GM12892 (cell line): ENCODE data around the gene PADI2.

Source experiments
- DNase-seq: peaks from one replicate; pipeline ENCODE4 v3.0.0; 2011; ENCODE audit not compliant: insufficient read length
- FAIRE-seq: peaks from 2 replicates; lab custom pipeline; 2011; peaks lifted over from hg19 to GRCh38; lab: Jason Lieb, UNC
- POLR2A ChIP-seq: IDR thresholded peaks from 2 replicates; pipeline ENCODE4 v1.6.1; 2011; ENCODE audit warnings: low read depth, low read length, control low read depth
- POLR2AphosphoS5 ChIP-seq: IDR thresholded peaks from 2 replicates; pipeline ENCODE4 v1.6.1; 2011; ENCODE audit warnings: low read depth, low read length, control low read depth
- TAF1 ChIP-seq: IDR thresholded peaks from 2 replicates; pipeline ENCODE4 v1.6.1; 2011; ENCODE audit warnings: low read depth, mild to moderate bottlenecking, control low read depth, low read length, borderline replicate concordance

PADI2 gene

DNA sequence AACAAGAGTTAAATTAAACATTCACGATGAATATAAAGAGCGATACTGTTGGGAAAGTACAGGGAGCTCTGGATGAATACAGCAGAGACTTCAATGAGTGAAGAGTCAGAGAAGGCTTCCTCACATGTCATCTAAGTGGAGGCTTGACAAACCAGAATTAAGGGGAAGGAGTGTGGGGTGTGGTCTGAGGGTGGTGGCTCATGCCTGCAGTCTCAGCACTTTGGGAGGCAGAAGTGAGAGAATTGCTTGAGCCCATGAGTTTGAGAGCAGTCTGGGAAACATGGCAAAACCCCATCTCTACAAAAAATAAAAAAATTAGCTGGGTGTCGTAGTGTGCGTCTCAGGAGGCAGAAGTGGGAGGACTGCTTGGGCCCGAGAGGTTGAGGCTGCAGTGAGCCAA, 74.1 kb downstream of the PADI2 start:
- DNase-seq (no peak), FAIRE-seq (no peak)
- TF ChIP-seq TAF1 (no peak), POLR2A (no peak), POLR2AphosphoS5 (no peak)

DNA sequence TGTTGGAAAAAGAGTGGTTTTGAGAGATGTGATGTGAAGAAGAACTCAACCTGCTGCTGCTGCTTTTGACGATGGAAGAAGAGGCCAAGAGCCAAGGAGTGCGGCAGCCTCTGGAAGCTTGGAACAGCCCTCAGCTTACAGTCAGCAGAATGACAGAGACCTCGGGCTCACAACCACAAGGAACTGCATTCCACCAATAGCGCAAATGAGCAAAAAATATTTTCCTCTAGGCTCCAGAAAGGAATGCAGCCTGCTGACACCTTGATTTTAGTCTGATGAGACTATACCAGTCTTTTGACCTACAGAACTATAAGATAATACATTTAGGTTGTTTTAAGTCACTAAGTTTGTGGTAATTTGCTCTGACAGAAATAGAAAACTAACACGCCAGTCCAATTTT, 75.6 kb downstream of the PADI2 start:
- no peak for TF ChIP-seq POLR2AphosphoS5
- no peak for TF ChIP-seq POLR2A
- no peak for TF ChIP-seq TAF1
- FAIRE-seq: no peak
- no peak for DNase-seq

- DNase-seq: no peak
- TF ChIP-seq POLR2AphosphoS5: no peak
- TF ChIP-seq POLR2A: no peak
- TF ChIP-seq TAF1: no peak
- FAIRE-seq: no peak
Measured at GRCh38 chr1:17040135-17040534, 79.1 kb downstream of the PADI2 start.

GRCh38 chr1:17039522-17039921, 79.7 kb downstream of the PADI2 start:
- FAIRE-seq (no peak), DNase-seq (no peak)
- TF ChIP-seq POLR2A (no peak), TAF1 (no peak), POLR2AphosphoS5 (no peak)

DNA sequence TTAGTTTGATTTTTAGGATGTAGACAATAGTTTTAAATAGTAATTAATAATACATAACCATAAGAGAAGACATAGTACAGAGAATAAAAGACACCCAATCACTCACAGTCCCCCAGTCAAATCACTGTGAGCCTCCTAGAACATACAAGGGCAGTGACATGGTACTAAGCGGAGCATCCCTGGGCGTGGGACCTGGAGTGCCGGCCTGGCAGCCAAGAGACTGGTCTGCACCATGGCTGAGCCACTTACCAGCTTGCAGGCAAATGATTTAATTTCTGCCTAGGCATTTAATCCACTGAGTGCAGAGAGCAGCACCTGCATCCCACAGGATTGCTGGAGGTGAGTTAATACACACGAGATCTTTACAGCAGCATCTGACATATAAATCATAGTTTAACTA, 85.8 kb downstream of the PADI2 start:
- TF ChIP-seq TAF1: no peak
- TF ChIP-seq POLR2A: no peak
- TF ChIP-seq POLR2AphosphoS5: no peak
- DNase-seq (no peak), FAIRE-seq (no peak)

DNA sequence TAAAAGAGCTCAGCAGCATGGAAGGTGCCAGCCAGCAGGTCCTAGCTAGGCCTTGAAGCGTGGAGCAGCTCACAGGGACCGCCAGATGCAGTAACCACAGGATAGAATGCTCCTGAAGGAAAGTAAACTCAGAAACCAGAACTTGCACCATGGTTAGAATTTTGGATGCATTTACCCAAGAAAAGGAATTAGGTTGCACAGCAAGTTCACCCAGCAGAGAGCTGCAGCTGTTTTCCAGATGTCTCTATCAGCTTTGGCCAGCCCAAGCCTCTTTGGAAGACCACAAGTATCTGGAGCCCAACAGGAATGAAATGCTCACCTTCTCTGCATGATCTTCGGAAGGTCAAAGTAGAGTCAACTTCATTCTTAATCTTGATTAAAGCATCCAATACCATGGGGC, 86.5 kb downstream of the PADI2 start:
- FAIRE-seq: no peak
- TF ChIP-seq POLR2AphosphoS5 (no peak), TAF1 (no peak), POLR2A (no peak)
- DNase-seq: no peak

GRCh38 chr1:17031436-17031835, 87.8 kb downstream of the PADI2 start:
- DNase-seq: no peak
- FAIRE-seq: no peak
- no peak for TF ChIP-seq POLR2AphosphoS5
- TF ChIP-seq TAF1: no peak
- no peak for TF ChIP-seq POLR2A

DNA sequence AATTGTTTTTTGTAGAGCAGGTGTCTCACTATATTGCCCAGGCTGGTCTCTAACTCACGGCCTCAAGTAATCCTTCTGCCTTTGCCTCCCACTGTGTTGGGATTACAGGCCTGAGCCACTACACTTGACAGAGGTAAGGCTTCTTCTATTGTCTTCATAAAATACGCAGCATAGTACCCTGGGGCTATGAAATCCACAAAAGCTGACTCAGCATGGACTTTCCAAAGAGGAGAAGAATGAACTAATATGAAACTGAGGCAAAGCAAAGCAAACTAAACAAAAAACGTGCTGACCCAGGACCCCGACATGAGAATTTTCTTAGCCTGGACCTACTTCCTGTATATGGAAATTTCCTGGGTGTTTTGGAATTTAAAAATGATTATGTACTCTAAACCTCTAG, 89.0 kb downstream of the PADI2 start:
- FAIRE-seq (no peak), DNase-seq (no peak)
- TF ChIP-seq POLR2A (no peak), POLR2AphosphoS5 (no peak), TAF1 (no peak)

DNA sequence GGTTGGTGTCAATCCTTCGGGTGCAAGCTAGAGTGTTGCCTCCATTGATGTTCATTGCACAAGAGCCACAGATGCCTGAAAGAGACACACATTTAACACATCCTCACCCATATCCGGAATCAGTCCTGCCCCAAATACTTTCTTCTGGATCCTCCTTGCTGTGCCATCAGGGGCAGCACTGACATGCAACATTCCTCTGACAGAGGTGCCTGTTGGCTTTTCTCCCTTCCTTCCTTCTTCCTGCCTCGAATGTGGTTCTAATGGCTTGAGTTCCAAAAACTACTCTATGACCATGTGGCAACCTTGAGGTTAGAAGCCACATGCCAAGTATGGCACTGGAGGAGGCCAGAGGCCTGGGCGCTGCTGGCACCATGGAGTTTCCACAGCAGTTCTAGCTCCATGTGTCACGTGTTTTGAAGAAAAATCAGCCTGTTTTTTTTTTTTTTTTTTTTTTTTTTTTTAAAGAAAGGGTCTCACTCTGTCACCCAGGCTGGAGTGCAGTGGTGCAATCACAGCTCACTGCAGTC, 90.5 kb downstream of the PADI2 start:
- FAIRE-seq (no peak), DNase-seq (no peak)
- no peak for TF ChIP-seq POLR2AphosphoS5
- TF ChIP-seq POLR2A: no peak
- TF ChIP-seq TAF1: no peak

DNA sequence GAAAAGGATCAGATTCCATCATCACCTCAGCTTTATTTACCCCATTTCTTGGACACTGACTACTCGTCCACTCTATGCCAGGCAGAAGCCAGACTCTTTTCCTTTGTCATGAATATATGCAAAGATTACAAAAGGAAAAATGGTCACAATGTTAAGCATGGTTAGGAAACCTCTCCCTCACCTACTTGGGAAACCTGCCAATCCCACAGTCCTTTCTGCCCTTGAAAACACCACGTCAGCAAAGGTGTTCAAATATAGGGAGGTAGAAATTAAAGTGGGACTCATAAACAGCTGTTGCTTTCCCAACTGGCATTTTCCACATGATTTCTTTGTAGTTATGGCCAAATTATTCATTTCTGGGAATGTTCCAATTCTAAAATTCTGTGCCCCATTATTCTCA, 91.4 kb downstream of the PADI2 start:
- DNase-seq (no peak), FAIRE-seq (no peak)
- no peak for TF ChIP-seq POLR2AphosphoS5
- TF ChIP-seq TAF1: no peak
- no peak for TF ChIP-seq POLR2A

GRCh38 chr1:17027403-17027802, 91.8 kb downstream of the PADI2 start:
- DNase-seq: no peak
- TF ChIP-seq POLR2AphosphoS5: no peak
- TF ChIP-seq POLR2A: no peak
- FAIRE-seq: no peak

- DNase-seq: no peak
- no peak for FAIRE-seq
- TF ChIP-seq POLR2A: no peak
- TF ChIP-seq TAF1: no peak
Measured at GRCh38 chr1:17024721-17025120, 94.5 kb downstream of the PADI2 start.

DNA sequence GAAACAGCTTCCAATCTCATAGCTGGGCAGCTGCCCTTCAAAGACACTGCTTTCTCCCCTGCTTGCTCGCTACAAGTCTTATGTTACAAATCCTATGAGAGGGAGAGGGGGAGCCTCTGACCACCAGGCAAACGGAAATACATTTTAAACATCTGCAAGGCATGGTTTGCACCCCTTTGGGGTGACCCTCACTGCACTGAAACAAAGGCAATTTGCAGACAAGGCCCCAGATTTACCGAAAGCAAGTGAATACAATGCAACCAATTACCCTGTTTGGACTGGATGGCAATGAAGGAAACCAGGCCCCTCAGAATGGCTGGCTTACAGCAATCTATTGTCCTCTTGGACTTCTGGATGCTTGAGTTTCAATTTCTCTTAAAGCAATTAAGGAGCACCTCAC, 95.7 kb downstream of the PADI2 start:
- TF ChIP-seq TAF1: no peak
- FAIRE-seq: no peak
- DNase-seq: no peak
